Activated CD4-positive, alpha-beta T cell treated with anti-CD3 and anti-CD28 coated beads, Interleukin-2, amount 50 U/mL, for 24 hours (primary cell): ENCODE measurements around the gene ADD1.

Experiments
- DNase-seq, 2 donors: peaks; one replicate each; pipeline ENCODE4 v3.0.0-alpha.2; 2020; ENCODE audit warnings: low read depth in 1 of 2, low spot score in 1 of 2

The ADD1 gene

DNA sequence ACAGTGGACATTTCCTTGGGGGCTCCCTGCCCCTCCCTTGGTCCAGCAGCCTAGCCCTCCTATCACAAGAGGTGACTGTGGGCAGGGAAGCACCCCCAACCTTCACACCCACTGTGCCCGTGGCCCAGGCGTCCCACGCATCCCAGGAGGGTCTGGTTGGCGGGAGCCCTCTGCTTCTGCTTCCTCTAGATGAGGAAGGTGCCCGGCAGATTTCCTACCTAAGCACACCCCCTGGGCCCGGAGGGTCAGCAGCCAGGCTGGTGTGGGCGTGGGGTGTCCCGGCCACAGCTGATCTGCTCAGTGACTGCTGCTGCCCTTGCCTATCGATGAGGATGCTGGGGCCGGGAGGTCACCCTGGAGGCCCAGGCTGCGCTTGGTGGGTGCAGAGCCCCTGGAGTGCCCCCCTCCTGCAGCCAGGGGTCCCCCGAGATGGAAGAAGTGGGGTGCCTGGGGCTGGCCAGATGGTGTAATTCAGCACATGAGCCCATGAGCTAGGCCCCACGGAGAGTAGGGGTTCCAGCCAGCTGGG is 38.6 kb upstream of the ADD1 start:
- no peak for DNase-seq

DNA sequence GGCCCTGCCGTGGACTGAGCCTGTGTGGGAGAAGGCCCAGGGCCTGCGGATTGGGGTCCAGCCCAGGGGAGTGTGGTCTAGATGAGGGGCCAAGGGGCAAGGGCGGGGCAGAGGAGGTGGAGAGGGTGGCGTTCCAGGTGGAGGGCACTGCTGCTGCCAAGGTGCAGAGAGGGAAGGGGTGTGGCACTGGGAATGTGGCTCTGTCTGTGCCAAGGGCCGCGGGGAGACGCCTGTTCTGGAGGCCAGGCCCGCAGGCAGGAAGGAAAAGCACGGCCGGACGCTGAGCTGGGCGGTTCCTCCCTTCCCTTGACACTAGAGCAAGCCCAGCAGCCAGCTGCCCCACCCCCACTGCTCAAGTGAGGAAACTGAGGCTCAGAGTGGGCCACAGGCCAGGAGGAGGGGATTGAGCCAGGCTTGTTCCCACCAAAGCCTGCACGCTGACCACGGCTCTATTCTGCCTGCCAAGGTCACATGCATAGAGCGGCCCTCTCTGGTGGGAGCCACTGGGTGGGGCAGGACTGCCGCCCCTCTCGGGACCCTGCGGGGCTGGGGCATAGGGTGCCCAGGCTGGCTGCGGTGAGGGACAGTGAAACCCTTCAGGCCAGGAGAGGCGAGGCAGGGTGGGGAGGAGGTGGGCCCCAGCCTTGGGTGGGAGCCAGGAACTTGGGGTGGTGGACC is 37.8 kb upstream of the ADD1 start:
- no peak for DNase-seq

DNA sequence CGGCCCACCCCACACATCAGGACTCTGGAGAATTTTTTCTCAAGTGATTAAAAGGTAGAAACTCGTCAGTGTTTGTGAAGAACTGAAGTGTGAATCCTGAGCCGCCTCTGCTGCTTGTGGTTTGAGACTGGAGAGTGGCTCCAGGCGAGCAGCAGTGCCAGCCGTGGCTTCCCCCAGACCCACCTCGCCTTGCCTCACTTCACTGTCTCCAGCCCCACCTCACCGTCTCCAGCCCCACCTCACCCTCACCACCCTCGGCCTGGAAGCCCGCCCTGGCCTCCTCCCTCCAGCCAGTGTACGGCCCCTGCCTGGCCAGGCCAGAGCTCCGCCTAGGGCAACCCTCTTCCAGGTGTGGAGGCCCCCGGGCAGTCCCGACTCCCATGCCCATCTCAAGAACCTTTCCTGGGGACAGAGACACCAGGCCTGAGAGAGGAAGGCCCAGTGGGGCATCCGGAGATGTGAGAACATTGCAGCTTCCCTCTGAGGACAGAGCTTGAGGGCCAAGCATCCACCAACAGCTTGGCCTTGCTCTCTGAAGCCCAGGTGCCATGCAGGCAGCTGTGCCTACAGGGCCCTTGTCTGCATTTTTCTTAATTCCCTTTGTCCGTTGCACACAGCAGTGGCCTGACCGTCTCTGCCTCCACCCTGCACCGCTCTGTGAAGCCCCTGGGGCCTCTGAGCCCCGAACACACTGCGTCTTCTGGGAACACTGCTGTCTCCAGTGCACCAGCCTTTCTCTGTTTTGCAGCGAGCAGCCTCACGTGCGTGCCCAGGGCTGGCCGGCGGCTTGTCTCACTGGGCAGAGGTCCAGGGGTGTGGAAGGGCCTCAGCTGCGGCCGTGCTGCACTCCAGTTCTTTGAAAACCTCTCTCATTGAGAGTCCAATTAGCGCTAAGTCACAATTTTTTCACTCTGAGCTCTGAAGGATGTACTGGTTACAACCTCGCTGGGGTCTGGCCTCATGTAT is 37.0 kb upstream of the ADD1 start:
- DNase-seq: no peak

DNA sequence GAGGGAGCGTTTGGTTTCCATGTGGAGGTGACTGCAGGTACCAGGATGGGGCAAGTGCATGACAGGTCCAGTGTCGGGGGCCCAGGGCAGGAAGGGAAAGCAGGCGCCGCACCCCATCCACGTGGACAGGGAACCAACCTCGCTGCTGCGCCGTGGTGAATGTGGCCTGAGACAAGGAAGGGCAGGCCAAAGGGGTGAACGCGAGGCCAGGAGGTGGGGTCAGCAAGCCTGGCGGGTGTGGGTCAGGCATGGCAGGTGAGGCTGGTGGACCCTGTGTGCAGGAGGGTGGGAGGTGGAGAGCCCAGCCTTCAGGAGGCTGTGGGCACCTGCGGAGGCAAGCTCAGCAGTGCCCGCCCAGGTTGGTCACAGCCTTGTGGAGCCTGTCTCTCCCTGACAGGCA is 36.1 kb upstream of the ADD1 start:
- DNase-seq: no peak

DNA sequence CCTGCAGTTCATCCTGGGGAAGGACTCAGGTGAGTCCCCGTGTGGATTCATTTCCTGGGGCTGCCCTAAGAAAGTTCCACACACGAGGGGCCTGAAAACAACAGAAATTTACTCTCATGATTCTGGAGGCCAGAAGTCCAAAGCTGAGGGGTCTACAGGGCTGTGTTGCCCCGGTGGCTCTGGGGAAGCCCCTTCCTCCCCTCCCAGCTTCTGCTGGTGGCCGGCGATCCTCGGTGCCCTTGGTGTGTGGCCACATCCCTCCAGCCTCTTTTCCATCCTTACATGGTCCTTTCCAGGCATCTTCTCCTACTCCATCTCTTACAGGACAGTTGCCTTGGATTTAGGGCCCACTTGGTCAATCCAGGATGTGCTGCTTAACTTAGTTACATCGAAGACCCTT is 35.6 kb upstream of the ADD1 start:
- DNase-seq: no peak

DNA sequence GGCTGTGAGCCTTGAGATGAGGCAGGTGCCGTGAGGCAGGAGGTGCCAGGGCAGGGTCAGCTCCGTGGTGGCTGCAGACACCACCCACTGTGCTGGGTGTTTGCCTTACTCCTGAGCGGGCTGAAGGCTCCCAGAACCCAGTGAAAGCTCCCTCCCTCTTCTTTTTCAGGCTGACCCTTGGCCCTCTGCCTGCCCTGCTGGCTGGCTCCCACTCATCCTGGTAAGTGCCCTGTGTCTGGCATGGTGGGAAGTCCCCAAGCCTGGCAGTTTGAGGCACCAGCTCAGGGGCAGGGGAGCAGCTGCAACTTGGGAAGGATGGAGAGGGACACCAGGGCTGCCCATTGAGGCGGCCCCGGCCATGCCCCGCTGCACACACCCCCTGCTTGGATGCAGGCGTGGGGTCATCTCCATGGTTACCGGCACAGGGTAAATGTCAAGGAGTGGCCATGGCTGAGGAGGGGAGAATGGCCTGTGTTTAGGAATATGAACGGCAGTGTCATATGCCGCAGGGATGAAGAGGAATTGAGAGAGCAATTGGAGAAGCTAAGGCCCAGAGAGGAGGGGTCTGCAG is 33.9 kb upstream of the ADD1 start:
- no peak for DNase-seq

DNA sequence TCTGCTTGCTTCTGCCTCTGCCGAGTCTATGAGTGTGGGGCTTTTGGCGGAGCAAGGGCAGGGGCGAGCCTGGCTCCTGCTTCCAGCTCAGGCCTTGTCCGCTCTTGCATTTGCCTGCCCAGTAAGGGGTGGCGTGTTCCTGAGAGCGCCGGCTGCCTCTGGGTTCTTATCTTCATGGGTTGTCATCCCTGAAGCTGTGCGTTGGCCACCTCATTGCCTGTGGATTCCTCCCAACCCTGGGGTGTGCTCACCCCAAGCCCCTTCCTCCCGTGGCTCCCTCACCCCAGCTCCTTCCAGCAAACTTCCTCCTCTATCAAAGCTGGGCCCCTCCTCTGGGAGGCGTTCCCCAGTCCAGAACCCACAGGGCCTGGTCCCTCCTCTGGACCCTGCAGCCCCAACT is 33.3 kb upstream of the ADD1 start:
- DNase-seq: no peak

DNA sequence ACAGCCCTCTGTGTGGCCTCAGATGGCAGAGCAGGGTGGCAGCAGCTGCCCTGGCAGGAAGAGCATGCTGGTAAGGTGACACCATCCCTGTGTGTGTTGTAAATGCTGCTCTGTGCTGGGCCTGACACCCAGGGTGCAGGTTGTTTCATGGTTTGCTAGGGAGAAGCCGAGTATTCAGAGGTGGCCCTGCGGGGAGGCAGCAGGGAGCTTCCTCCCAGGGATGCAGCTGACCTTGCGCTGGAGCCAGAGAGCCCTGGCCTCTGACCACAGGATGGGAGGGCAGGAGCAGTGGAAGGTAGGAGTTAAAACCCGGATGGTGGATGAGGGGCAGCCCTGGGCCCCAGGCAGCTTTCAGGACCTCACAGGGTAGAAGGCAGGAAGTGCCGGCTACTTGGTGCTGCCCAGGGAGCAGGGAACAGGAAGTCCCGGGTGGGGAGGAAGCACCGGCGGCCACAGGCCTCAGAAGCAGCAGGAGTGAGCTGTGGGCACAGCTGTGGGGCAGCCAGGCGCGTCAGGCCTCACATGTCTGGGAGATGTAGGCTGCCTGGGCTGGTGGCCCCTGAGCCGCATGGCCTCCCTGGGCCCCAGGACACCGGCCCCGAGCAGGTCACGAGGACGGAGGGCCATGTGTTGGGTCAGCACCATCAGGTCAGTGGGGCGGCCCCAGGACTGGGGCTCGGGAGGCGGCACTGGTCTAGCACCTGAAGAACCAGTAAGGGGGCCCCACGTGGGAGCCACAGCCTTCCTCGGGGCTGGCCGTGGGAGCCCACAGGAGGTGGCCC is 31.6 kb upstream of the ADD1 start:
- peak; percentile 44 to 50 for DNase-seq

DNA sequence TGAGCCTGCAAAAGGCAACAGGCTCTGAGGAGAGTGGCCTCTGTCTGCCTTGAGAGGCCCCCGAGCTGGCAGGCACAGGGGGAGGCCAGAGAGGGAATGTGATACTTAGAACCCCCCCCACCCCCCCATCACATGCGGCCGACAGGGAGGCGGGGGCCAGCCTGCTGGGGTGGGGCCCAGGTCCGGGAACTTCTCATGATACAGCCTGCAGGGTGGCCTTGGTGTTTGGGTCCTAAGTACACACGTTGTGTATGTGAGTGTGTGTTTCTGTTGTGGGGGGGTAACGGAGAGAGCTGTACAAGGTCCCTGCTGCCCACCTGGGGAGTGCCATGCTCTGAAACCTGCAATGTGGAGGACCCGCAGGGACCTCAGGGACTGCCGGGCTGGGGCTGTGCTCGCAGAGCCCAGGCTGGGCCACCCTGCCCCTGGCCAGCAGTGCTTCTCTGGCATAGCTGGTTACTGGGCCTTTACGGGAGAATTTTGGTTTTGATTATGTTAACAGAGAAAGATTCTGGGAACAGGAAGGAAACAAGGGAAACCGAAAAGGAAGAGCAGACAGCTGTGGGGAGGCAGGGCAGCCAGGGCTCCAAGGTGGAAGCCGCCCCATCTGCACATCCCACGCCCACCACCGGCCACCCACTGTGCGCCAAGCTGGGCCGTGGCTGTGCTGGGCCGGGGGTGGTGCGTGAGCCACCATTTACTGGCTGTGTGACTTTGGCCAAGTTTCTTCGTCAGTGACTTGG is 30.9 kb upstream of the ADD1 start:
- DNase-seq: no peak

DNA sequence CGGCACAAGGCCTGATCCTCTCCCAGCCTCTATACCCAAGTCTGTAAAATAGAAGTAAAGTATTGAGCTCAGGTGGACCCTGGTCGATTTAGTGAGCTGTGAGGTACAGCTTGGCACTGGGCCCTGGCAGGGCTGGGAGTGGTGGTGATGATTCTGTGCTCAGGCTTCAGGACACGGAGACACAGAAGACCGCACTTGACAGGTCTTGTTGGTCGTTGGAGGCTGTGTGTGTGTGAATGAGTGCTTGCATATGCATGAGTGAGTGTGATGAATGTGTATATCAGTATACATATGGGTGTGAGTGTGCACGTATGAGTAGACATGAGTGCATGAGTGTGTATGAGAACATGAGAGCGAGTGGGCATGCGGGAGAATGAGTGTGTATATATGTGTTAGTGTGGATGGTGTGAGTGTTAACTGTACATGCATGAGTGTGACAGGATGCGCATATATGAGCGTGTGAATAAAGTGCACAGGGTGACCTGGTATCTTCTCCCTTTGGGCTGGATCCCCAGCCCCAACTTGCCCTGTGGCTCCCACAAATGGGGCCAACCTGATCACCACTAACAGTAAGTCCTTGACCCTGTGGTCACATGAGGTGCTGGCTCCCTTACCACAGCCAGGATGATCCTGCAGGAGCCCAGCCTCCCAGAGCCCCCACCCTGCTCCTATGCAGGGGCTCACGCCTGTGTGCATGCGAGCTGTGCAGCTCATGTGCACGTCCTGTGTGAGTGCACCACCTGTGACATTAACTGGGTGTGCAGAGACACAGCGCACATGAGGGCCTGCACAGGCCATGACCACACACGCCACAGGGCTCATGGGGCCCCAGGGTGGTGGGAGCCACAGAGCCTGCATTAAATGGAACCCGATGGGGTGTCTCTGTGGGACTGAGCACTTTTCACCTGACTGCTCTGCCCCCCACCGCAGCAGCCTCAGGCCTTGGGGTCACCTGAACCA is 29.9 kb upstream of the ADD1 start:
- no peak for DNase-seq

DNA sequence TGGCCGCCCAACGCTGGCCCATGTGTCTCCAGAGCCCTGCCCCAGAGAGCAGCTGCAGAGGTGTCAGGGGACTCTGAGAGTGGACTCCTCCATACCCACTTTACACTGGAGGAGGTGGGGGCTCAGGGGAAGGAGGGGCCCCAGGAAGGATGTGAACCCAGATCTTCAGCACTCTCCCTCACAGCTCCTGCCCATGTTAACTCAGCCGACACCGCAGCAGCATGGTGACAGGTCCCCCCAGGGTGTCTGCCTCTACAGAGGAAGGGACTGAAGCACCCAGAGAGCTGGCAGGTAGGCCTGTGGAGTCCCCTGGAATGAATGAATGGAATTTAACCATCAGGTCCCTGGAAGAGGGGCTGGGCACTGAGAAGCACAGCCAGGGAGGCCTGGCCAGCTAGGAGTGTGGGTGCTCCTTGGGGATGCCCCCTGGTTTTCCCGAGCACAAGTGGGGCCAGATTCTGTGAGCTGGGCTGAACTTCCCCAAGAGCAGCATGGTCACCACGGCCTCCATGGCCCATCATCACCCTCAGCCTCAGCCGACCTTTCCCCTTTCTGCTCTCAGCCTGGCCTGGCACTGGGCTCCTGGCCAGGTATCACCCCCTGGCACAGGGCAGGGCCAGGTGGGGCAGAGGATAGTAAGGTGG is 28.9 kb upstream of the ADD1 start:
- no peak for DNase-seq

DNA sequence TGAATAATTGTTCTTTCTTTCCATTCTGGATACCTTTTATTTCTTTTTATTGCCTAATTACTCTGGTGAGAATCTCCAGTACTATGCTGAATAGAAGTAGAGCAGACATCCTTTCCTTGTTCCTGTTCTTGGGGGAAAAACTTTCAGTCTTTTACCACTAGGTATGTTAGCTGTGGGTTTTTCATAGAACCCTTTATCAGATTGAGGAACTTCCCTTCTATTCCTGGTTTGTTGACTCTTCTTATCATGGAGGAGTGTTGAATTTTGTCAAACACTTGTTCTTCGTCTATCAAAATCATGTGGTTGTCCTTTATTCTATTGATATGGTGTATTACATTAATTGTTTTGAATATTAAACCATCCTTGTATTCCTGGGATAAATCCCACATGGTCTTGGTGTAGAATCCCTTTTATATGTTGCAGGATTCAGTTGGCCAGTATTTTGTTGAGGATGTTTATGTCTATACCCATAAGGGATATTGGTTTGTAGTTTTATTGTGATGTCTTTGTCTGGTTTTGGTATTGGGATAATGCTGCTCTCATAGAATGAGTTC is 27.2 kb upstream of the ADD1 start:
- no peak for DNase-seq

DNA sequence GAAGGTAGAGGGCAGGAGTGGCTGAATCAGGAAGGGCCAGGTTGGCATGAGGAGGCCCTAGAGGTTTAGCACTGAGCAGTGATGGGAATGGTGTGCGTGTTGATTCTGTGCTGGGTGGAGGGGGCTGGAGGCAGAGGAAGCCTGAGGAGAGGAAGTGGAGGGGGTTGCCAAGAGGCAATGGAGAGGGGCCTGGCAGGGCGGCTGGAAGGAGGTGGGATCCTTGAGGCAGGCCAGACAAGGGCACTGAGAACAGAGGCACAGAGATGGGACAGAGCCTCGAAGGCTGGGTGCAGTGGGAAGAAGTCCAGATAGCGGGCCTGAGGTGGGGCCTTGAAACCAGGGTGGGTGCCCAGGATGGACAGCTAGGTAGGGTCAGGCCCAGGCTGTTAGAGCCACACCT is 26.5 kb upstream of the ADD1 start:
- no peak for DNase-seq

DNA sequence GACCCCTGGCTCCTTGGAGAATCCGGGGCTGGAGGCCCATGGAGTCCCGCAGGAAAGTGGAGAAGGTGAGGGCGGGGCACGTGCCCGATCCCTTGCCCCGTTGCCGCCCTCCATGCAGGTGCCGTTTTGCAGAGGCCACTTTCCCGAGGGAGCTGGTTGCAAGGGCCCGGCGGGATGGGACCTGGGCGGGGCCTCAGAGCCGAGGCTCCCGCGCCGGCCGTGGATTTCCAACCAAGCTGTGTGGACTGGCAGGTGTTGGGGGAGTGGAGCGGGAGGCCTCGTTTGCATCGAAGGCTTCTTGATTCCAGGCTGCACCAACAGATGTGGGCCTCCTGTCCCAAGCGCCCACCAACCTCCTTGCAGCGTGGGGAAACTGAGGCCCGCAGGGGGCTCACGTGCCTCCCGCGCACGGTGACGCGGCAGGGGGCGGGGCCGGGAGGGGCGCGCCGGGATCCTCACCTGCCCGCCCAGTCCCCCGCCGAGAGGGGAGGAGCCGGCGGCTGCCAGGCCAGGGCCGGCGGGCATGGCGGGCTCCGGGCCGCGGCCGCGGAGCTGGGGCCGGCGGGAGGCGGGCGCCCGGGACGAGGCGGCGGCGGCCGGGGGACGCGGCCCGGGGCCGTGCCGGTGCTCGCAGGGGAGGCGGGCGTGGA is 25.8 kb upstream of the ADD1 start:
- DNase-seq: no peak

DNA sequence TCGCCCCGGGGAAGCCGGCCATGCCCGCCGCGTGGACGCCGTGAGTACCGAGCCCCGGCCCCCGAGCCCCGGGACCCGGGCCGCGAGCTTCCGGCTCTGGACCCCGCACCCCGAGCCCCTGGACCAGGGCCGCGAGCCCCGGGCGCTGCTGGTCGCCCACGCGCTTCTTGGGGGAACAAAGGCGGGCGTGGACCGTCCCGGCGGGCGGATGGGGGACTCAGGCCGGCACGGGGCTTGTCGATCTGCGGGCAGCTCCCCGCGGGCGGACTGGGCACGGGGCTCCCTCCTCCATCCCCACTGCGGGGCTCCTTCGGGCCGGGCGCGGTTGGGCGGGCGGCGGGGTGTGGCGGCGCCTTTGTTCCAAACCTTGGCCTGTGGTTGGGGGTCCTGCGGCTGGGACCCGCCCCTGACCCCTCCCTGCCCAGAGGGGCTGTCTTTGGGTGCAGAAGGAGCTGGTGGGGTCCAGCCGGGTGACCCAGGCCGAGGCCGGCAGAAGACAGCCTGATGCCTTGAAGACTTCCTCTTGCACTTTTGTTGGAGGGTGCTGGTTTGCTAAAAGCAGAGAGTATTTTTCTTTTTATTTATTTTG is 25.2 kb upstream of the ADD1 start:
- DNase-seq: no peak

DNA sequence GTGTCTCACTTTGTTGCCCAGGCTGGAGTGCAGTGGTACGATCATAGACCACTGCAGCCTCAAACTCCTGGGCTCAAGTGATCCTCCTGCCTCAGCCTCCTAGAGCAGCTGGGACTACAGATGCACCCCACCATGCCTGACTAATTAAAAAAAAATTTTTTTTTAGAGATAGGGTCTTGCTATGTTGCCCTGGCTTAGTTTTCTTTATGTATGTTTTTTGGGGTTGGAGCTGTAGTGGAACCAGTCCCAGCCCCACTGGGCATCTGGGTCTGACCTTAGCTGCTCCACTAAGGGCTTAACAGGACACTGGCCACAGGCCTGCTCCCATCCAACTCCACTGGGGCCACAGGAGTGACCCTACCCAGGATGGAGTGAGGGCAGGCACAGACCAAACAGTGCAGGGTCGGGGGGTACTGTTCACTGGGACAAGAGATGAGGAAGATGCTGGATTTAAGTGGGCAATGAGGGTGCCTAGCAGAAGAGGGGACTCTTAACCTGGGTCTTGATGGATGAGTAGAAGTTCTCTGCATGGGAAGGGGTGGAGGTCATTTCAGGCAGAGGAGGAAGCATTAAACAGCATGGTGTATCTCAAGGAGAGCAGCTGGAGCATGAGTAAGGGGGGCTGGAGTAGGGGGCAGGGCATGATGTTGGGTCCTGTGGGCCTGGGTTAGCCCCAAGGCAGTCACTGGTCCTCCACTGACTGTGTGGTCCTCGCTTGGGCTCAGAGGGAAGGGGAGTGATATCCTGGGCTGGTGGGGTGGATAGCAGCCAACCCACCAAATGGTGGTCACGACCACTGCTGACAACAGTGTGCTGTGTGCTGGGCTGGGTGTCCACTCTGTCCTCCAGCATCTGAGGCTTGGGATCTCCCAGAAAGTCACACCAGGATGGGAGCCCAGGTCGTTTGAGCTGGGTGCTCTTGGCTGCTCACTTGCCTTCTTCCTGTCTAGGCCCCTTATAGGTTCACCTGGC is 24.1 kb upstream of the ADD1 start:
- no peak for DNase-seq
